OCI-LY3 (cell line): ENCODE results near the gene SMARCA4.

Experiments used
- CTCF ChIP-seq: fragments of 200-600, 300-600 bp; sonication (generic); IDR thresholded peaks from 2 replicates; pipeline ENCODE4 v1.5.1; 2014; ENCODE audit warnings: antibody characterized with exemption, low read length, low read depth
- EZH2phosphoT487 ChIP-seq: fragments of 200-600 bp; shearing (Covaris generic); IDR thresholded peaks from 2 replicates; pipeline ENCODE4 v1.6.1; 2018; ENCODE audit warnings: antibody characterized with exemption, mixed run types, low read depth

- TF ChIP-seq CTCF (no peak), EZH2phosphoT487 (no peak)
Measured at GRCh38 chr19:11007385-11007784, 46.6 kb downstream of the SMARCA4 start.
